GM12892 (cell line): Measurements from ENCODE around the gene SERPING1.

Source experiments
- POLR2A ChIP-seq: IDR thresholded peaks from 2 replicates; pipeline ENCODE4 v1.6.1; 2011; ENCODE audit warnings: low read depth, low read length, control low read depth
- POLR2AphosphoS5 ChIP-seq: IDR thresholded peaks from 2 replicates; pipeline ENCODE4 v1.6.1; 2011; ENCODE audit warnings: low read depth, low read length, control low read depth
- TAF1 ChIP-seq: IDR thresholded peaks from 2 replicates; pipeline ENCODE4 v1.6.1; 2011; ENCODE audit warnings: low read depth, mild to moderate bottlenecking, control low read depth, low read length, borderline replicate concordance

GRCh38 chr11:57568330-57568766 is 29.1 kb upstream of the SERPING1 start:
- TF ChIP-seq POLR2AphosphoS5, result no peak
- TF ChIP-seq POLR2A, result no peak
- TF ChIP-seq TAF1, result no peak
